Fibroblast of skin of right biceps (primary cell): Measurements from ENCODE around the gene VWA5B1.
A peak's percentile ranks its signal among the peaks of the same experiment; 100 is the strongest.
"Not testable (repeated sequence)": the region's sequence is repeated elsewhere in the genome, so short reads cannot be mapped to it uniquely, and the experiment has no call there.

ENCODE experiments used
- DNase-seq: peaks from one replicate; pipeline ENCODE4 v3.0.0-alpha.2; 2013

VWA5B1 gene

GRCh38 chr1:20280341-20280740, 10.3 kb upstream of the VWA5B1 start:
- peak; percentile 72 for DNase-seq

- no peak for DNase-seq
Measured at GRCh38 chr1:20280906-20281305, 9.8 kb upstream of the VWA5B1 start.

- peak; percentile 86 for DNase-seq
Measured at GRCh38 chr1:20281801-20282200, 8.9 kb upstream of the VWA5B1 start.

- no peak for DNase-seq
Measured at GRCh38 chr1:20282533-20282932, 8.1 kb upstream of the VWA5B1 start.

- no peak for DNase-seq
Measured at GRCh38 chr1:20284046-20284445, 6.6 kb upstream of the VWA5B1 start.

- DNase-seq = no peak
Measured at GRCh38 chr1:20284625-20285024, 6.0 kb upstream of the VWA5B1 start.

GRCh38 chr1:20285510-20285909, 5.2 kb upstream of the VWA5B1 start:
- DNase-seq = no peak

GRCh38 chr1:20287696-20288095, 3.0 kb upstream of the VWA5B1 start:
- not testable (repeated sequence) for DNase-seq

GRCh38 chr1:20291645-20292084, 990 bp downstream of the VWA5B1 start:
- no peak for DNase-seq

GRCh38 chr1:20298626-20299025, 8.0 kb downstream of the VWA5B1 start:
- no peak for DNase-seq

GRCh38 chr1:20301463-20302107, 10.9 kb downstream of the VWA5B1 start:
- no peak for DNase-seq

GRCh38 chr1:20302108-20302471, 11.4 kb downstream of the VWA5B1 start:
- no peak for DNase-seq

- no peak for DNase-seq
Measured at GRCh38 chr1:20307026-20307425, 16.4 kb downstream of the VWA5B1 start.

- DNase-seq = no peak
Measured at GRCh38 chr1:20308569-20308968, 17.9 kb downstream of the VWA5B1 start.

GRCh38 chr1:20311289-20311688, 20.6 kb downstream of the VWA5B1 start:
- DNase-seq = no peak

GRCh38 chr1:20312310-20312709, 21.6 kb downstream of the VWA5B1 start:
- no peak for DNase-seq

- DNase-seq = no peak
Measured at GRCh38 chr1:20312818-20313217, 22.1 kb downstream of the VWA5B1 start.

- DNase-seq = no peak
Measured at GRCh38 chr1:20317471-20317870, 26.8 kb downstream of the VWA5B1 start.

- no peak for DNase-seq
Measured at GRCh38 chr1:20318521-20318920, 27.8 kb downstream of the VWA5B1 start.

GRCh38 chr1:20318971-20319370, 28.3 kb downstream of the VWA5B1 start:
- DNase-seq = no peak

GRCh38 chr1:20319456-20320220, 29.0 kb downstream of the VWA5B1 start:
- no peak for DNase-seq

- DNase-seq = no peak
Measured at GRCh38 chr1:20320704-20321103, 30.0 kb downstream of the VWA5B1 start.

GRCh38 chr1:20321573-20321972, 30.9 kb downstream of the VWA5B1 start:
- DNase-seq = no peak

- no peak for DNase-seq
Measured at GRCh38 chr1:20322081-20322824, 31.6 kb downstream of the VWA5B1 start.
